K562 (cell line): ENCODE results near the gene FGFBP2. TPM values are rescaled to one million over a fixed set of nuclear protein-coding genes. Genes with fewer than 3 reads are reported as not detected.

Experiments
- ATAC-seq: fragments of 200-7000 bp; cut with Tn5 transposase; 3 replicates; pipeline ENCODE4 v1.9.1; 2020; ENCODE audit warnings: moderate library complexity
- BruUV-seq: library from RNA; stranded (reverse); fragments of 400-500 nt; replicated peaks from 2 replicates; lab custom pipeline; 2021; lab: Mats Ljungman, UMichigan
- CTCF ChIA-PET: fragments of 300-600 bp; formaldehyde crosslinking; extraction: SDS; loops from one replicate; lab custom pipeline; 2021; ENCODE audit warnings: low intra/inter-chr PET ratio; lab: Yijun Ruan, JAX
- POLR2A ChIA-PET: fragments of 300-600, 350-650 bp; sonication (Branson Sonifier 250); formaldehyde crosslinking; extraction: SDS; loops from one replicate; lab custom pipeline; 2021; ENCODE audit warnings: antibody characterized with exemption, inconsistent platforms; lab: Yijun Ruan, JAX
- DNase-seq, 4 experiments: peaks; one replicate each; pipeline versions ENCODE4 v3.0.0 to v3.0.0-alpha.2; 2011 to 2018; ENCODE audit warnings: low spot score in 3 of 4, mixed read lengths in 3 of 4; ENCODE audit errors: extremely low read depth in 1 of 4
- FAIRE-seq: peaks from 2 replicates; lab custom pipeline; 2011; peaks lifted over from hg19 to GRCh38; lab: Jason Lieb, UNC
- H2AFZ ChIP-seq: 2 replicates; pipeline ENCODE4 v1.6.0; 2011; ENCODE audit warnings: low read depth, low read length, control low read depth, inconsistent platforms
- H3K27ac ChIP-seq: fragments of 200-600 bp; 3 replicates; pipeline ENCODE4 v1.8.0; 2011; ENCODE audit warnings: low read depth, mild to moderate bottlenecking, control low read depth, inconsistent platforms, low read length, moderate library complexity, mixed read lengths; ENCODE audit errors: extremely low read depth
- H3K27me3 ChIP-seq, 2 experiments: fragments of 300-600 bp in 1 of 2; 2 replicates in 1 of 2; 3 replicates in 1 of 2; pipeline versions ENCODE4 v1.6.0 to v1.8.0; 2011; ENCODE audit warnings: inconsistent platforms in 2 of 2, low read length in 2 of 2, mild to moderate bottlenecking in 1 of 2, mixed read lengths in 1 of 2, moderate library complexity in 1 of 2; ENCODE audit not compliant: control insufficient read depth in 2 of 2, insufficient read depth in 2 of 2
- H3K36me3 ChIP-seq: fragments of 300-600 bp; 3 replicates; pipeline ENCODE4 v1.8.0; 2011; ENCODE audit warnings: mild to moderate bottlenecking, low read length, inconsistent platforms; ENCODE audit not compliant: control insufficient read depth, insufficient read depth
- H3K4me1 ChIP-seq, 2 experiments: fragments of 200-600 bp in 1 of 2; replicated peaks in 1 of 2; 2 replicates in 1 of 2; 3 replicates in 1 of 2; pipeline versions ENCODE4 v1.5.1 to v1.8.0; 2011; ENCODE audit warnings: inconsistent platforms in 2 of 2, low read length in 2 of 2, mild to moderate bottlenecking in 1 of 2, mixed read lengths in 1 of 2, moderate library complexity in 1 of 2; ENCODE audit not compliant: control insufficient read depth in 2 of 2, insufficient read depth in 2 of 2
- H3K4me2 ChIP-seq: 2 replicates; pipeline ENCODE4 v1.6.1; 2011; ENCODE audit warnings: low read length, control low read depth, inconsistent platforms, mixed read lengths; ENCODE audit not compliant: insufficient read depth
- H3K4me3 ChIP-seq: fragments of 200-600 bp; sonication (generic), shearing (Covaris generic); 2 replicates; pipeline ENCODE4 v1.5.1; 2016; ENCODE audit warnings: control low read depth, inconsistent platforms
- H3K79me2 ChIP-seq: fragments of 200-600 bp; 3 replicates; pipeline ENCODE4 v1.8.0; 2011; ENCODE audit warnings: low read length, inconsistent platforms; ENCODE audit not compliant: control insufficient read depth, insufficient read depth
- H3K9ac ChIP-seq, 2 experiments: 2 replicates each; pipeline versions ENCODE4 v1.6.0 to v1.6.1; 2011; ENCODE audit warnings: low read depth in 2 of 2, low read length in 2 of 2, control low read depth in 1 of 2, inconsistent platforms in 1 of 2, mild to moderate bottlenecking in 1 of 2, mixed read lengths in 1 of 2; ENCODE audit not compliant: insufficient read depth in 1 of 2
- H3K9me1 ChIP-seq: one replicate; pipeline ENCODE4 v1.6.0; 2011; ENCODE audit warnings: inconsistent platforms, mild to moderate bottlenecking, low read length, moderate library complexity; ENCODE audit not compliant: control insufficient read depth, insufficient read depth
- H3K9me3 ChIP-seq: replicated peaks from 2 replicates; pipeline ENCODE4 v1.5.1; 2011; ENCODE audit warnings: low read depth, low read length, inconsistent platforms; ENCODE audit not compliant: control insufficient read depth, insufficient read depth
- H4K20me1 ChIP-seq: replicated peaks from 2 replicates; pipeline ENCODE4 v1.6.1; 2011; ENCODE audit warnings: low read length, inconsistent platforms, mixed read lengths; ENCODE audit not compliant: control insufficient read depth, insufficient read depth
- ARID2 ChIP-seq: fragments of 450-650 bp; IDR thresholded peaks from 2 replicates; pipeline ENCODE4 v1.6.1; 2017; ENCODE audit warnings: antibody characterized with exemption, mild to moderate bottlenecking
- CTBP1 ChIP-seq: fragments of 450-650 bp; IDR thresholded peaks from 2 replicates; pipeline ENCODE4 v1.6.1; 2016; ENCODE audit warnings: borderline replicate concordance
- DEAF1 ChIP-seq: fragments of 450-650 bp; formaldehyde crosslinking; IDR thresholded peaks from 2 replicates; pipeline ENCODE4 v1.4.0; 2020; ENCODE audit warnings: mild to moderate bottlenecking, moderate library complexity
- XRCC5 ChIP-seq: fragments of 200-400 bp; formaldehyde crosslinking; IDR thresholded peaks from 2 replicates; pipeline ENCODE4 v1.6.1; 2017; ENCODE audit warnings: low read depth, mild to moderate bottlenecking, low read length
- ZNF24 ChIP-seq: fragments of 450-650 bp; IDR thresholded peaks from 2 replicates; pipeline ENCODE4 v1.6.1; 2016
- ZNF274 ChIP-seq: IDR thresholded peaks from 2 replicates; pipeline ENCODE4 v1.6.1; 2011; ENCODE audit warnings: low read depth, mild to moderate bottlenecking, low read length, moderate library complexity, borderline replicate concordance
- WGBS: fragments of 100-300 bp; shearing (Covaris generic); methylation state at CpG from one replicate; pipeline ENCODE4 v1.1.6; 2016; ENCODE audit warnings: low coverage, mixed read lengths; ENCODE audit not compliant: insufficient coverage; ENCODE audit errors: missing lambda C conversion rate; 5-methylcytosine and 5-hydroxymethylcytosine counted together
- in situ Hi-C: fragments of 300-500 bp; cut with MboI; formaldehyde crosslinking; loops from 4 replicates; pipeline ENCODE4 v1.15.0; 2018; ENCODE audit warnings: inconsistent platforms, mixed read lengths
- intact Hi-C: fragments of 100-400 bp; cut with micrococcal nuclease; formaldehyde crosslinking; loops from 2 replicates; pipeline ENCODE4 v1.14.2; 2022
- polyA plus RNA-seq, 8 experiments: library from polyadenylated mRNA; depleted of rRNA in 4 of 8; stranded (reverse) in 5 of 8; unstranded in 3 of 8; fragments of >200 nt; fragmentation: Nextera tagmentation in 2 of 8; fragmentation: Illumina TruSeq in 1 of 8; extraction: Ambion mirVana in 2 of 8; extraction: Trizol in 1 of 8; gene quantifications; 2 replicates each; pipeline versions ENCODE4 v1.2.1 to v1.2.3, GENCODE V29; 2011 to 2014; ENCODE audit warnings: inconsistent platforms in 1 of 8, missing spikeins in 1 of 8
- total RNA-seq, 7 experiments: library from RNA; depleted of rRNA in 6 of 7; stranded (reverse); fragments of >200 nt in 6 of 7; fragmentation: Illumina TruSeq in 2 of 7; extraction: Trizol in 2 of 7; gene quantifications; 2 replicates each; pipeline versions ENCODE4 v1.2.1 to v1.2.3, GENCODE V29; 2011 to 2021; ENCODE audit warnings: low replicate concordance in 1 of 7
- TF ChIP-seq, protein P1 (sequence below), 2 experiments: fragments of 450-650 bp; formaldehyde crosslinking in 1 of 2; IDR thresholded peaks; 2 replicates each; pipeline versions ENCODE4 v1.4.0 to v1.6.1; 2014 to 2020; ENCODE audit warnings: mild to moderate bottlenecking in 2 of 2, borderline replicate concordance in 1 of 2, low read depth in 1 of 2
- TF ChIP-seq, protein P2 (sequence below): sonication (generic); formaldehyde crosslinking; IDR thresholded peaks from 2 replicates; pipeline ENCODE4 v1.9.0; 2022; ENCODE audit warnings: mild to moderate bottlenecking, missing genetic modification reagents

Gene FGFBP2
- total and polyA plus RNA-seq, 9 of the 15 experiments (the other 6 are each of a cell fraction or from before 2014, with no cell fraction given), result not detected

DNA sequence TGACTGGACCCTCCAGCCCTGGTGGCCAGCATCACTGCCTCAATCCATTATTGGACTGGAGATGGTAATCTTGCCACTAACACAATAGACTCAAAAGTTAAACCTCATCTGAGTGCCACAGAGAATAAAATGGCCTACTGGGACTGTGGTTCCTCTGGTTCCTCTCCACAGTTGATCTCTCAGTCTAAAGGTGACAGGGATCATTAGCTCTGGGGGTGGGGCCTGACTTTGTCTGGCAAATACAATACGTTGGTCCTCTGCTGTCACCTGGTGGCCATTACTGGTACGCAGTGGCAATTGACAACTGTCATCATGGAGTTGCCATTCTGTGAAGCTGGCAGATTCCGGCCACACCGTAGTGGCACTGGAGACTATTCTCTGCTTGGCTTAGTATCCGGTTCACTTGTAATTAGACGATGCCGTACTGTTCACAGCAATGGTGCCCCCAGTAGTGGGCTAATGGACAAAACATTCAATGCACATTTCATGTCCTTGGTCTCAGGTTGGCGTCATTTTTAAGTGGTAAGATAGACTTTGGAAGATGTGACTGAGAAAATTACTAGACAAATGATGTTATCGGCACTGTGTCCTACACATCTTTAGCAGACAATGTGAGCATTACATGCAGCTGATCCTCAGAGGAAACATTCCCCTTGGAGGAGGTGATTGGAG, 6.7 kb downstream of the FGFBP2 start:
- no peaks in the 10 kb centered on the region for H3K4me1 ChIP-seq
- no TSS peak for BruUV-seq
- no peak overlapping the region for H2AFZ ChIP-seq
- no peaks in the 10 kb centered on the region; a peak in 1 of 5 replicates for H3K27me3 ChIP-seq
- 5% methylated on average over 9 of the region's 9 CpGs for WGBS
- H3K27ac ChIP-seq, result no peak overlapping the region
- H3K9me3 ChIP-seq, result no peaks in the 10 kb centered on the region
- no peaks in the 10 kb centered on the region for H3K9me1 ChIP-seq
- FAIRE-seq (peak; percentile 94), ATAC-seq (peak; percentile 97), DNase-seq (peak; percentile 73 to 77 (median 74))
- H3K36me3 ChIP-seq, result no peaks in the 10 kb centered on the region
- H3K79me2 ChIP-seq, result no peaks in the 10 kb centered on the region
- ChIA-PET POLR2A (interaction anchor here (0.7 to 0.9 kb wide), 2 partner anchors 20 to 32 kb away, joined by 3 to 4 read pairs; no protein-coding TSS in a partner anchor), CTCF (interaction anchor here (0.6 to 4.3 kb wide), 6 partner anchors 8 to 478 kb away, joined by 3 to 28 read pairs (median 4); no protein-coding TSS in a partner anchor)
- intact Hi-C loops (loop anchor here (1.0 to 5.0 kb wide), 5 partner anchors 74 to 477 kb away; no protein-coding TSS in a partner anchor), in situ Hi-C loops (loop anchor here (5.0 kb wide), 1 partner anchor 149 kb away; no protein-coding TSS in a partner anchor)
- no peaks in the 10 kb centered on the region for H4K20me1 ChIP-seq
- no peak overlapping the region for H3K4me3 ChIP-seq
- H3K4me2 ChIP-seq, result no peak overlapping the region
- no peak overlapping the region for H3K9ac ChIP-seq
- TF ChIP-seq ARID2 (peak; percentile 71; the same call in 1 of the 2 replicates), DEAF1 (CRISPR knock-in tag) (peak; percentile 68), CTBP1 (0 out of 2 replicates have a peak, but pooled peaks have one; percentile 34), XRCC5 (peak; percentile 56; the same call in 1 of the 2 replicates), ZNF24 (0 out of 2 replicates have a peak, but pooled peaks have one; percentile 27), ZNF274 (no peak)
- TF ChIP-seq, protein P1, sequence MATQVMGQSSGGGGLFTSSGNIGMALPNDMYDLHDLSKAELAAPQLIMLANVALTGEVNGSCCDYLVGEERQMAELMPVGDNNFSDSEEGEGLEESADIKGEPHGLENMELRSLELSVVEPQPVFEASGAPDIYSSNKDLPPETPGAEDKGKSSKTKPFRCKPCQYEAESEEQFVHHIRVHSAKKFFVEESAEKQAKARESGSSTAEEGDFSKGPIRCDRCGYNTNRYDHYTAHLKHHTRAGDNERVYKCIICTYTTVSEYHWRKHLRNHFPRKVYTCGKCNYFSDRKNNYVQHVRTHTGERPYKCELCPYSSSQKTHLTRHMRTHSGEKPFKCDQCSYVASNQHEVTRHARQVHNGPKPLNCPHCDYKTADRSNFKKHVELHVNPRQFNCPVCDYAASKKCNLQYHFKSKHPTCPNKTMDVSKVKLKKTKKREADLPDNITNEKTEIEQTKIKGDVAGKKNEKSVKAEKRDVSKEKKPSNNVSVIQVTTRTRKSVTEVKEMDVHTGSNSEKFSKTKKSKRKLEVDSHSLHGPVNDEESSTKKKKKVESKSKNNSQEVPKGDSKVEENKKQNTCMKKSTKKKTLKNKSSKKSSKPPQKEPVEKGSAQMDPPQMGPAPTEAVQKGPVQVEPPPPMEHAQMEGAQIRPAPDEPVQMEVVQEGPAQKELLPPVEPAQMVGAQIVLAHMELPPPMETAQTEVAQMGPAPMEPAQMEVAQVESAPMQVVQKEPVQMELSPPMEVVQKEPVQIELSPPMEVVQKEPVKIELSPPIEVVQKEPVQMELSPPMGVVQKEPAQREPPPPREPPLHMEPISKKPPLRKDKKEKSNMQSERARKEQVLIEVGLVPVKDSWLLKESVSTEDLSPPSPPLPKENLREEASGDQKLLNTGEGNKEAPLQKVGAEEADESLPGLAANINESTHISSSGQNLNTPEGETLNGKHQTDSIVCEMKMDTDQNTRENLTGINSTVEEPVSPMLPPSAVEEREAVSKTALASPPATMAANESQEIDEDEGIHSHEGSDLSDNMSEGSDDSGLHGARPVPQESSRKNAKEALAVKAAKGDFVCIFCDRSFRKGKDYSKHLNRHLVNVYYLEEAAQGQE (IDR thresholded peaks at IDR 0.05; ENCODE audit: borderline replicate concordance), result peak; percentile 88
- TF ChIP-seq, protein P1 (CRISPR knock-in tag; IDR thresholded peaks at IDR 0.05; ENCODE audit: low read depth), result no peak
- TF ChIP-seq, protein P2, sequence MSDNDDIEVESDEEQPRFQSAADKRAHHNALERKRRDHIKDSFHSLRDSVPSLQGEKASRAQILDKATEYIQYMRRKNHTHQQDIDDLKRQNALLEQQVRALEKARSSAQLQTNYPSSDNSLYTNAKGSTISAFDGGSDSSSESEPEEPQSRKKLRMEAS (CRISPR knock-in tag), result no peak
